Measurements from ENCODE around the gene ECD.
A peak's percentile ranks its signal among the peaks of the same experiment; 100 is the strongest.

Gene ECD

DNA sequence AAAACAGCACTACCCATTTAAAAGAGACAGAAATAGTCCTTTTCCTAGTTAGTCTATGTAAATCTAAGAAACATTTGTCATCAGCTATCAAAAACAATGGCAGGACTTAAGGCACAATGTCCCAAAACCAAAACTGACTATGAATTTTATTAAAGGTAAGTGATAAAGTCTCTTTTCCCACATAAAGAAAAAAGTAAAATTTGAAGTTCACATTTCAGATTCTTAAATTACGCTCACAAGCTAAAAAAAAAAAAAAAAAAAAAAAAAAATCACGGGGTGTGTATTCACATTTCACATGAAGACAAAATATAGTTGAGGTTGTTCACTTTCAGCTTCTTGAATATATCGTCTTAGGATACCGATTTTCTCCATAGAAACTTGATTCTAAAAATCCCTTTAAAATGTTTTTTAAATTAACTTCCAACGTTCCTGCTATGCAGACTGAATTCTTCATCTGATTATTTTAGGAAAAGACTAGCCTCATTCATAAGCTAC is 72.8 kb downstream of the ECD start:
- H4K91ac ChIP-seq (ENCODE audit: low read depth, low read length, poor library complexity) = no peak overlapping the region
- H3K14ac ChIP-seq (ENCODE audit: low read length) = no peak overlapping the region
- peak overlapping the region in 1 of 2 donors; percentile 71 for H3K4me3 ChIP-seq (ENCODE audit: low read length in 2 of 2)
- H2AK5ac ChIP-seq (ENCODE audit: low read depth, low read length) = no peak overlapping the region
- H4K8ac ChIP-seq (ENCODE audit: low read depth, low read length) = no peak overlapping the region
- H3K9me3 ChIP-seq (replicated peaks in 1 of 2; ENCODE audit: control insufficient read depth in 2 of 2, insufficient read depth in 1 of 2, low read depth in 1 of 2, low read length in 2 of 2) = no peaks in the 10 kb centered on the region
- WGBS, 2 donors (ENCODE audit: extremely low coverage in 2 of 2, insufficient read length in 2 of 2, insufficient replicate concordance in 1 of 2) = no CpG with 5 or more reads among the region's 5 CpGs
- H3K4ac ChIP-seq (ENCODE audit: low read length) = no peak overlapping the region
- no peak overlapping the region for H2BK120ac ChIP-seq (ENCODE audit: low read depth, low read length)
- H3K23ac ChIP-seq (ENCODE audit: low read depth, low read length, poor library complexity) = no peak overlapping the region
- no peak overlapping the region for H3K27ac ChIP-seq (replicated peaks; ENCODE audit: low read length)
- H3K36me3 ChIP-seq (replicated peaks in 1 of 2; ENCODE audit: control insufficient read depth in 2 of 2, insufficient read depth in 2 of 2, low read length in 2 of 2) = peaks cover 2 to 3% of the 10 kb centered on the region in 2 donors
- no peaks in the 10 kb centered on the region for H3K27me3 ChIP-seq (ENCODE audit: control insufficient read depth in 3 of 3, insufficient read depth in 3 of 3, low read depth in 1 of 3, low read length in 3 of 3)
- peaks cover 5% of the 10 kb centered on the region for H3K79me1 ChIP-seq (ENCODE audit: low read depth, low read length)
- no peak overlapping the region for H2BK15ac ChIP-seq (ENCODE audit: low read length)
- H3K9ac ChIP-seq (ENCODE audit: low read depth, low read length, poor library complexity) = no peak overlapping the region
- H3K4me2 ChIP-seq (ENCODE audit: insufficient read depth, low read length, poor library complexity, severe bottlenecking) = no peak overlapping the region
- no peak for DNase-seq (ENCODE audit: low spot score)
- peaks cover 2 to 5% of the 10 kb centered on the region in 2 donors for H3K4me1 ChIP-seq (ENCODE audit: control insufficient read depth in 2 of 2, insufficient read depth in 1 of 2, low read depth in 1 of 2, low read length in 2 of 2)
- peak overlapping the region; percentile 89 for H2AFZ ChIP-seq (ENCODE audit: low read length)
- no peak overlapping the region for H3K18ac ChIP-seq (ENCODE audit: low read length)
- H2BK12ac ChIP-seq (ENCODE audit: low read length) = no peak overlapping the region
- no peak overlapping the region for H2BK5ac ChIP-seq (ENCODE audit: low read length)

- no peak overlapping the region for H3K14ac ChIP-seq (ENCODE audit: low read length)
- H3K4ac ChIP-seq (ENCODE audit: low read length) = no peak overlapping the region
- H2AFZ ChIP-seq (ENCODE audit: low read length) = peak overlapping the region; percentile 11
- peak overlapping the region; percentile 13 for H3K4me2 ChIP-seq (ENCODE audit: insufficient read depth, low read length, poor library complexity, severe bottlenecking)
- H4K91ac ChIP-seq (ENCODE audit: low read depth, low read length, poor library complexity) = no peak overlapping the region
- no peak overlapping the region for H3K23ac ChIP-seq (ENCODE audit: low read depth, low read length, poor library complexity)
- no peak overlapping the region for H3K18ac ChIP-seq (ENCODE audit: low read length)
- no peak overlapping the region for H3K9ac ChIP-seq (ENCODE audit: low read depth, low read length, poor library complexity)
- no peak overlapping the region for H3K27ac ChIP-seq (replicated peaks; ENCODE audit: low read length)
- no peak overlapping the region for H4K8ac ChIP-seq (ENCODE audit: low read depth, low read length)
- H2AK5ac ChIP-seq (ENCODE audit: low read depth, low read length) = no peak overlapping the region
- no peak overlapping the region for H2BK120ac ChIP-seq (ENCODE audit: low read depth, low read length)
- no peaks in the 10 kb centered on the region for H3K36me3 ChIP-seq (replicated peaks in 1 of 2; ENCODE audit: control insufficient read depth in 2 of 2, insufficient read depth in 2 of 2, low read length in 2 of 2)
- peaks cover 2 to 5% of the 10 kb centered on the region in 2 donors for H3K4me1 ChIP-seq (ENCODE audit: control insufficient read depth in 2 of 2, insufficient read depth in 1 of 2, low read depth in 1 of 2, low read length in 2 of 2)
- H2BK5ac ChIP-seq (ENCODE audit: low read length) = no peak overlapping the region
- H2BK15ac ChIP-seq (ENCODE audit: low read length) = no peak overlapping the region
- peak overlapping the region in 1 of 2 donors; percentile 71 for H3K4me3 ChIP-seq (ENCODE audit: low read length in 2 of 2)
- no peaks in the 10 kb centered on the region for H3K27me3 ChIP-seq (ENCODE audit: control insufficient read depth in 3 of 3, insufficient read depth in 3 of 3, low read depth in 1 of 3, low read length in 3 of 3)
- no peaks in the 10 kb centered on the region for H3K9me3 ChIP-seq (replicated peaks in 1 of 2; ENCODE audit: control insufficient read depth in 2 of 2, insufficient read depth in 1 of 2, low read depth in 1 of 2, low read length in 2 of 2)
- WGBS, 2 donors (ENCODE audit: extremely low coverage in 2 of 2, insufficient read length in 2 of 2, insufficient replicate concordance in 1 of 2) = no CpG with 5 or more reads among the region's 2 CpGs
- H3K79me1 ChIP-seq (ENCODE audit: low read depth, low read length) = peaks cover 5% of the 10 kb centered on the region
- no peak for DNase-seq (ENCODE audit: low spot score)
- no peak overlapping the region for H2BK12ac ChIP-seq (ENCODE audit: low read length)
Measured at GRCh38 chr10:73093922-73094850, 73.6 kb downstream of the ECD start.

DNA sequence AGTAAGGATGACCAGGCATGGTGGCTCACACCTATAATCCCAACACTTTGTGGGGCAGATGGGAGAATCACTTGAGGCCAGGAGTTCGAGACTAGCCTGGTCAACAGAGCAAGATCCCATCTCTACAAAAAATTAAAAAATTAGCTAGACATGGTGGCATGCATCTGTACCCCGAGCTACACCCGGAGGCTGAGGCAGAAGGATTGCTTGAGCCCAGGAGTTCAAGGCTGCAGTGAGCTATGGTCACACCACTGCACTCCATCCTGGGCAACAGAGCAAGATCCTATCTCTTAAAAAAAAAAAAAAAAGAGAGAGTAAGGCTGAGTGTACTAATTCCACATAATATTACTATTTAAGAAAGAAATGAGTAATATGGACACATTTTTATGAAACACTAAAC is 75.0 kb downstream of the ECD start:
- H2AK5ac ChIP-seq (ENCODE audit: low read depth, low read length) = no peak overlapping the region
- no peaks in the 10 kb centered on the region for H3K27me3 ChIP-seq (ENCODE audit: control insufficient read depth in 3 of 3, insufficient read depth in 3 of 3, low read depth in 1 of 3, low read length in 3 of 3)
- peaks cover 2 to 5% of the 10 kb centered on the region in 2 donors for H3K4me1 ChIP-seq (ENCODE audit: control insufficient read depth in 2 of 2, insufficient read depth in 1 of 2, low read depth in 1 of 2, low read length in 2 of 2)
- H3K36me3 ChIP-seq (replicated peaks in 1 of 2; ENCODE audit: control insufficient read depth in 2 of 2, insufficient read depth in 2 of 2, low read length in 2 of 2) = peaks cover 0 to 6% of the 10 kb centered on the region in 2 donors
- H3K4ac ChIP-seq (ENCODE audit: low read length) = no peak overlapping the region
- H3K4me2 ChIP-seq (ENCODE audit: insufficient read depth, low read length, poor library complexity, severe bottlenecking) = no peak overlapping the region
- H4K8ac ChIP-seq (ENCODE audit: low read depth, low read length) = no peak overlapping the region
- no peak overlapping the region for H3K23ac ChIP-seq (ENCODE audit: low read depth, low read length, poor library complexity)
- no peak overlapping the region for H3K14ac ChIP-seq (ENCODE audit: low read length)
- no peak overlapping the region for H3K9ac ChIP-seq (ENCODE audit: low read depth, low read length, poor library complexity)
- no peak overlapping the region for H4K91ac ChIP-seq (ENCODE audit: low read depth, low read length, poor library complexity)
- no peak for DNase-seq (ENCODE audit: low spot score)
- no peak overlapping the region for H2BK12ac ChIP-seq (ENCODE audit: low read length)
- H3K79me1 ChIP-seq (ENCODE audit: low read depth, low read length) = peaks cover 5% of the 10 kb centered on the region
- no peak overlapping the region for H3K4me3 ChIP-seq (ENCODE audit: low read length in 2 of 2)
- WGBS, 2 donors (ENCODE audit: extremely low coverage in 2 of 2, insufficient read length in 2 of 2, insufficient replicate concordance in 1 of 2) = no CpG with 5 or more reads among the region's 3 CpGs
- H2BK120ac ChIP-seq (ENCODE audit: low read depth, low read length) = no peak overlapping the region
- H3K9me3 ChIP-seq (replicated peaks in 1 of 2; ENCODE audit: control insufficient read depth in 2 of 2, insufficient read depth in 1 of 2, low read depth in 1 of 2, low read length in 2 of 2) = no peaks in the 10 kb centered on the region
- no peak overlapping the region for H2AFZ ChIP-seq (ENCODE audit: low read length)
- no peak overlapping the region for H2BK15ac ChIP-seq (ENCODE audit: low read length)
- H3K18ac ChIP-seq (ENCODE audit: low read length) = no peak overlapping the region
- no peak overlapping the region for H2BK5ac ChIP-seq (ENCODE audit: low read length)
- H3K27ac ChIP-seq (replicated peaks; ENCODE audit: low read length) = no peak overlapping the region

DNA sequence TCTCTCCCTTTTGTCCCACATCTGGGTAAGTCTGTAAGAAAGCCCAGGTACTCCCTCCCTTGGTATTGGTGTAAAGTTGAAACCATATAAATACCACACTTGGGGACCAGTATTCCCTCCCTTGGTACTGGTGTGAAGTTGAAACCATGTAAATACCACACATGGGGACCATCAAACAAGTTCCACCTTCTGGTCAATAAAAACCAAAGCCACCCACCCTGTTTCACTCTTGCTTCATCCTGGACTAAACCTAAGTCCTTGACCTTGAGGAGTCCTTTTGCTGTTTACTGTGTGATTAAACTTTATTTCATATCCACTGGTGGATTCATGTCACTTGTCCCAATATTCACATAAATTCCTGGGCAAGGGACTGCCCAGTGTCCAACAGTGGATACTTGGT is 79.5 kb downstream of the ECD start:
- H3K79me1 ChIP-seq (ENCODE audit: low read depth, low read length) = peaks cover 2% of the 10 kb centered on the region
- H2AK5ac ChIP-seq (ENCODE audit: low read depth, low read length) = no peak overlapping the region
- H4K91ac ChIP-seq (ENCODE audit: low read depth, low read length, poor library complexity) = no peak overlapping the region
- no peak overlapping the region for H2AFZ ChIP-seq (ENCODE audit: low read length)
- H3K4me3 ChIP-seq (ENCODE audit: low read length in 2 of 2) = no peak overlapping the region
- H3K9me3 ChIP-seq (replicated peaks in 1 of 2; ENCODE audit: control insufficient read depth in 2 of 2, insufficient read depth in 1 of 2, low read depth in 1 of 2, low read length in 2 of 2) = no peaks in the 10 kb centered on the region
- no peak for DNase-seq (ENCODE audit: low spot score)
- H3K4me2 ChIP-seq (ENCODE audit: insufficient read depth, low read length, poor library complexity, severe bottlenecking) = no peak overlapping the region
- H2BK12ac ChIP-seq (ENCODE audit: low read length) = no peak overlapping the region
- no peaks in the 10 kb centered on the region for H3K4me1 ChIP-seq (ENCODE audit: control insufficient read depth in 2 of 2, insufficient read depth in 1 of 2, low read depth in 1 of 2, low read length in 2 of 2)
- no peaks in the 10 kb centered on the region for H3K27me3 ChIP-seq (ENCODE audit: control insufficient read depth in 3 of 3, insufficient read depth in 3 of 3, low read depth in 1 of 3, low read length in 3 of 3)
- H3K36me3 ChIP-seq (replicated peaks in 1 of 2; ENCODE audit: control insufficient read depth in 2 of 2, insufficient read depth in 2 of 2, low read length in 2 of 2) = peaks cover 0 to 6% of the 10 kb centered on the region in 2 donors
- H3K18ac ChIP-seq (ENCODE audit: low read length) = no peak overlapping the region
- H4K8ac ChIP-seq (ENCODE audit: low read depth, low read length) = no peak overlapping the region
- no peak overlapping the region for H2BK120ac ChIP-seq (ENCODE audit: low read depth, low read length)
- H3K4ac ChIP-seq (ENCODE audit: low read length) = no peak overlapping the region
- no peak overlapping the region for H3K9ac ChIP-seq (ENCODE audit: low read depth, low read length, poor library complexity)
- H3K23ac ChIP-seq (ENCODE audit: low read depth, low read length, poor library complexity) = no peak overlapping the region
- no peak overlapping the region for H2BK15ac ChIP-seq (ENCODE audit: low read length)
- no peak overlapping the region for H2BK5ac ChIP-seq (ENCODE audit: low read length)
- no peak overlapping the region for H3K14ac ChIP-seq (ENCODE audit: low read length)
- no peak overlapping the region for H3K27ac ChIP-seq (replicated peaks; ENCODE audit: low read length)

Data from neuronal stem cell (in vitro differentiated cells).